OCI-LY3 (cell line): ENCODE data around the gene COQ8B.

ENCODE experiments used
- H2AFZ ChIP-seq: fragments of 200-600, 300-600 bp; shearing (Covaris generic); 2 replicates; pipeline ENCODE4 v1.6.0; 2014; ENCODE audit warnings: antibody characterized with exemption, low read depth, low read length
- H3K27ac ChIP-seq: fragments of 200-600, 300-600 bp; sonication (generic); 2 replicates; pipeline ENCODE4 v1.5.1; 2014; ENCODE audit warnings: mild to moderate bottlenecking, low read length, moderate library complexity, mixed read lengths
- H3K27me3 ChIP-seq: fragments of 200-600, 300-600 bp; sonication (generic); 2 replicates; pipeline ENCODE4 v1.6.1; 2014; ENCODE audit warnings: low read depth, low read length, mixed read lengths
- H3K36me3 ChIP-seq: fragments of 200-600, 300-600 bp; sonication (generic); replicated peaks from 2 replicates; pipeline ENCODE3; 2014; ENCODE audit warnings: low read depth, low read length, mixed read lengths
- H3K4me1 ChIP-seq: fragments of 300-600, 200-600 bp; sonication (generic); 2 replicates; pipeline ENCODE4 v1.6.1; 2014; ENCODE audit warnings: low read length, mixed read lengths
- H3K4me2 ChIP-seq: fragments of 200-600, 300-600 bp; sonication (generic); 2 replicates; pipeline ENCODE4 v1.6.1; 2014; ENCODE audit warnings: low read length, mixed read lengths
- H3K4me3 ChIP-seq: fragments of 300-600, 200-600 bp; sonication (generic); 2 replicates; pipeline ENCODE4 v1.5.1; 2014; ENCODE audit warnings: antibody characterized with exemption, mild to moderate bottlenecking, low read length, moderate library complexity
- H3K79me2 ChIP-seq: fragments of 300-600, 200-600 bp; shearing (Covaris generic); 2 replicates; pipeline ENCODE4 v1.6.1; 2014; ENCODE audit warnings: mild to moderate bottlenecking, low read length, mixed read lengths
- H3K9ac ChIP-seq: fragments of 300-600, 200-600 bp; shearing (Covaris generic); 2 replicates; pipeline ENCODE4 v1.6.0; 2014; ENCODE audit warnings: mild to moderate bottlenecking, low read length, moderate library complexity
- H3K9me3 ChIP-seq: fragments of 200-600, 300-600 bp; shearing (Covaris generic); 2 replicates; pipeline ENCODE4 v1.6.1; 2014; ENCODE audit warnings: low read length, mixed read lengths; ENCODE audit not compliant: insufficient read depth
- H4K20me1 ChIP-seq: fragments of 200-600, 300-600 bp; sonication (generic); 2 replicates; pipeline ENCODE4 v1.6.1; 2016; ENCODE audit warnings: low read length, mixed read lengths; ENCODE audit not compliant: insufficient read depth
- CTCF ChIP-seq: fragments of 200-600, 300-600 bp; sonication (generic); IDR thresholded peaks from 2 replicates; pipeline ENCODE4 v1.5.1; 2014; ENCODE audit warnings: antibody characterized with exemption, low read length, low read depth
- EZH2phosphoT487 ChIP-seq: fragments of 200-600 bp; shearing (Covaris generic); IDR thresholded peaks from 2 replicates; pipeline ENCODE4 v1.6.1; 2018; ENCODE audit warnings: antibody characterized with exemption, mixed run types, low read depth

The COQ8B gene

GRCh38 chr19:40750874-40751537 lies 34.3 kb upstream of the COQ8B start, which contains the start of gene SNRPA:
Gene SNRPA (plus strand): TSS chr19:40751203. CDS start chr19:40751409, 206 bp downstream.
- H3K9ac ChIP-seq = peak within 1 kb of the TSS; percentile 97

GRCh38 chr19:40750058-40750873 lies 33.6 kb upstream of the COQ8B start, which contains the start of gene ACTMAP:
Gene ACTMAP (minus strand): TSS chr19:40750477. CDS start chr19:40749803, 674 bp downstream.
- Histone ChIP-seq H3K4me2 (peak within 1 kb of the TSS; percentile 95), H3K27me3 (no peaks in the 10 kb centered on the region), H3K4me3 (peak within 1 kb of the TSS; percentile 92), H2AFZ (no peak within 1 kb of the TSS; the same call in 1 of the 2 replicates), H4K20me1 (peaks cover 11% of the 10 kb centered on the region), H3K9me3 (no peaks in the 10 kb centered on the region), H3K4me1 (peaks cover 37% of the 10 kb centered on the region), H3K27ac (peak within 1 kb of the TSS; percentile 80), H3K79me2 (peaks cover 62% of the 10 kb centered on the region), H3K36me3 (peaks cover 16% of the 10 kb centered on the region), H3K9ac (peak within 1 kb of the TSS; percentile 97)
- TF ChIP-seq CTCF (no peak), EZH2phosphoT487 (no peak)

More at GRCh38 chr19:40750874-40751537, 34.3 kb upstream of the COQ8B start, which contains the start of gene SNRPA:
- H3K4me1 ChIP-seq = peaks cover 45% of the 10 kb centered on the region
- peaks cover 70% of the 10 kb centered on the region for H3K79me2 ChIP-seq
- no peak within 1 kb of the TSS; the same call in 1 of the 2 replicates for H2AFZ ChIP-seq
- H3K9me3 ChIP-seq = no peaks in the 10 kb centered on the region
- TF ChIP-seq EZH2phosphoT487 = no peak
- TF ChIP-seq CTCF = no peak
- H3K36me3 ChIP-seq = peaks cover 24% of the 10 kb centered on the region
- peak within 1 kb of the TSS; percentile 92 for H3K4me3 ChIP-seq
- H3K27me3 ChIP-seq = no peaks in the 10 kb centered on the region
- H3K27ac ChIP-seq = peak within 1 kb of the TSS; percentile 80
- peaks cover 18% of the 10 kb centered on the region for H4K20me1 ChIP-seq
- H3K4me2 ChIP-seq = peak within 1 kb of the TSS; percentile 95

- Histone ChIP-seq H3K9me3 (no peaks in the 10 kb centered on the region), H3K4me3 (no peak overlapping the region), H3K9ac (no peak overlapping the region), H3K79me2 (peaks cover 35% of the 10 kb centered on the region), H3K27ac (no peak overlapping the region), H3K27me3 (no peaks in the 10 kb centered on the region), H3K4me2 (no peak overlapping the region), H3K4me1 (peaks cover 15% of the 10 kb centered on the region), H2AFZ (no peak overlapping the region), H3K36me3 (peaks cover 8% of the 10 kb centered on the region), H4K20me1 (no peaks in the 10 kb centered on the region)
- TF ChIP-seq CTCF (no peak), EZH2phosphoT487 (no peak)
Observed at GRCh38 chr19:40747536-40747935, 30.9 kb upstream of the COQ8B start.

GRCh38 chr19:40745402-40745780 lies 28.7 kb upstream of the COQ8B start:
- H3K36me3 ChIP-seq = peaks cover 10% of the 10 kb centered on the region
- no peak overlapping the region for H3K4me3 ChIP-seq
- no peaks in the 10 kb centered on the region for H3K9me3 ChIP-seq
- no peaks in the 10 kb centered on the region for H4K20me1 ChIP-seq
- peaks cover 20% of the 10 kb centered on the region for H3K79me2 ChIP-seq
- H3K4me2 ChIP-seq = no peak overlapping the region
- no peak overlapping the region for H3K27ac ChIP-seq
- H3K27me3 ChIP-seq = no peaks in the 10 kb centered on the region
- H2AFZ ChIP-seq = no peak overlapping the region
- peaks cover 13% of the 10 kb centered on the region for H3K4me1 ChIP-seq
- no peak for TF ChIP-seq CTCF
- TF ChIP-seq EZH2phosphoT487 = no peak
- no peak overlapping the region for H3K9ac ChIP-seq
